ENCODE data around the gene KAT6B.

GRCh38 chr10:74854610-74855009 is 28.2 kb downstream of the KAT6B start:
- no peak for TF ChIP-seq POLR2A (IDR thresholded peaks at IDR 0.05; ENCODE audit: low read depth)
- TF ChIP-seq CTCF (IDR thresholded peaks at IDR 0.05) = no peak
- no peak for TF ChIP-seq POLR2AphosphoS5 (IDR thresholded peaks at IDR 0.05)
- TF ChIP-seq EP300 (IDR thresholded peaks at IDR 0.05) = no peak
